ENCODE results near the gene TBC1D3E.
"Not testable (repeated sequence)": the region's sequence is repeated elsewhere in the genome, so short reads cannot be mapped to it uniquely, and the experiment has no call there.

TBC1D3E gene

DNA sequence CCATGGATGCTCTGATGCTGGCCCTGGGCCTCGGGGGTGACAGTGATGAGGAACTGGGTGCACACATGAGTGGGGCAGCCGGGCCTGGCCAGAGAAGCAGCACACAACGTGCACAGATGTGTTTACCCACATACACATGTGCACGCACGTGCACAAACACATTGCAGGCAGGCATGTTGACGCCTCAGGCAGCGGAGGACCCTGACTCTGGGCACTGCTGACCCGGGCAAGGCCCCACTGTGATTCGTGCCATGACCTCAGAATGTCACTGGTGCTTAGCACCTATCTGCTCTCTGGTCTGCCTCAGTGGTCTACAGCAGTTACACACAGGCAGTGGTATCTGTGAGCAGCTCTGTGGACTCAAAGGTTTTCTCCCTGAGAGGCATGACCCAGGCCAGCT is at the start of gene TBC1D3E:
TBC1D3E (plus strand) TSS at position 301 of the 400 bp plus-strand sequence. CDS start 1,545 bp downstream, outside the sequence.
- in situ Hi-C loops (cut with MboI; ENCODE audit: low pct_unique_long_range_greater_than_20kb, low sequenced_read_pairs, unreplicated experiment), result not testable (repeated sequence)

GRCh38 chr17:38087344-38087743 is 40.4 kb upstream of the TBC1D3E start:
- in situ Hi-C loops (cut with MboI; ENCODE audit: low pct_unique_long_range_greater_than_20kb, low sequenced_read_pairs, unreplicated experiment); DNase-seq (ENCODE audit: low spot score): not testable (repeated sequence)

More for the DNA sequence above, at the start of gene TBC1D3E:
- not testable (repeated sequence) for DNase-seq (ENCODE audit: low spot score)

GRCh38 chr17:38088120-38088519 is 39.6 kb upstream of the TBC1D3E start:
- in situ Hi-C loops (cut with MboI; ENCODE audit: low pct_unique_long_range_greater_than_20kb, low sequenced_read_pairs, unreplicated experiment); DNase-seq (ENCODE audit: low spot score): not testable (repeated sequence)

- DNase-seq (ENCODE audit: low spot score); in situ Hi-C loops (cut with MboI; ENCODE audit: low pct_unique_long_range_greater_than_20kb, low sequenced_read_pairs, unreplicated experiment): not testable (repeated sequence)
Measured at GRCh38 chr17:38094059-38094694, 33.6 kb upstream of the TBC1D3E start.

GRCh38 chr17:38099262-38099661 is 28.5 kb upstream of the TBC1D3E start:
- DNase-seq (ENCODE audit: low spot score); in situ Hi-C loops (cut with MboI; ENCODE audit: low pct_unique_long_range_greater_than_20kb, low sequenced_read_pairs, unreplicated experiment): not testable (repeated sequence)

- DNase-seq (ENCODE audit: low spot score); in situ Hi-C loops (cut with MboI; ENCODE audit: low pct_unique_long_range_greater_than_20kb, low sequenced_read_pairs, unreplicated experiment): not testable (repeated sequence)
Measured at GRCh38 chr17:38119829-38120228, 7.9 kb upstream of the TBC1D3E start.

DNA sequence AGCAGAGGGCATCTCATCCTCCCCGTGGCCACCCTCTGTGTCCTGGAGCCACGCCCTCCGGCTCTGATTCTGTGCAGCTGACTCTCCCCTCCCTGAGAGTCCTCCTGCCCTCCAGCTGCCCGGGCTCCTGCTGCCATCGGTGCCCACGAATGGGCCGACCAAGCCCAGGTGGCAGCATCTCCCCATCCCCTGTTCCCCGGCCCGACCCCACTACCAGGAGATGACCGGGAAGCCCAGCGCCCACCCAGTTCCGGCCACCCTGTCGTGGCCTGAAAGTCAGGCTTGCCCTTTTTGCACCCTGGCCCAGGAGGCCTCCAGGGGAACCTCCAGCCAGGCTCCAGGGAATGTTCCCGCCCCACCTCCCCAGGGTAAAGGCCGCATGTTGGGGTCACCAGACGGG is 7.1 kb downstream of the TBC1D3E start:
- in situ Hi-C loops (cut with MboI; ENCODE audit: low pct_unique_long_range_greater_than_20kb, low sequenced_read_pairs, unreplicated experiment); DNase-seq (ENCODE audit: low spot score): not testable (repeated sequence)

Measured in GM13977 (cell line).